Uterus (tissue), 4 donors: ENCODE measurements around the gene GNGT1. TPM values are rescaled to one million over a fixed set of nuclear protein-coding genes. Genes with fewer than 3 reads are reported as not detected.

Source experiments
- DNase-seq, 2 donors: peaks; one replicate each; pipeline ENCODE4 v3.0.0-alpha.2; 2019 to 2020
- H3K27ac ChIP-seq, 2 donors: fragments of 200-600 bp; sonication (generic); 1 replicate in 1 of 2; 2 replicates in 1 of 2; pipeline ENCODE4 v1.5.1; 2016 to 2018
- H3K27me3 ChIP-seq, 2 donors: fragments of 200-600 bp; sonication (generic); one replicate each; pipeline ENCODE4 v1.5.1; 2018 to 2019; ENCODE audit warnings: control low read depth in 1 of 2
- H3K36me3 ChIP-seq, 2 donors: fragments of 200-600 bp; sonication (generic); one replicate each; pipeline ENCODE4 v1.5.1; 2019; ENCODE audit warnings: control low read depth in 1 of 2
- H3K4me1 ChIP-seq, 2 donors: fragments of 200-600 bp; sonication (generic); one replicate each; pipeline ENCODE4 v1.5.1; 2018 to 2019; ENCODE audit warnings: control low read depth in 1 of 2
- H3K4me3 ChIP-seq, 2 donors: fragments of 200-600 bp; sonication (generic); 1 replicate in 1 of 2; 2 replicates in 1 of 2; pipeline ENCODE4 v1.5.1; 2018 to 2019; ENCODE audit warnings: mild to moderate bottlenecking in 1 of 2
- H3K9me3 ChIP-seq, 2 donors: fragments of 200-600 bp; sonication (generic); one replicate each; pipeline ENCODE4 v1.5.1; 2019; ENCODE audit warnings: control low read depth in 1 of 2
- CTCF ChIP-seq, 4 experiments: fragments of 200-600 bp in 2 of 4; fragments of 450-650 bp in 2 of 4; sonication (generic) in 2 of 4; IDR thresholded peaks; one replicate each; pipeline ENCODE4 v1.5.1; 2016 to 2019; ENCODE audit warnings: antibody characterized with exemption in 4 of 4, mild to moderate bottlenecking in 2 of 4, moderate library complexity in 1 of 4
- POLR2A ChIP-seq, 2 donors: fragments of 450-650 bp; IDR thresholded peaks; one replicate each; pipeline ENCODE4 v1.6.1; 2016; ENCODE audit warnings: antibody characterized with exemption in 2 of 2, mild to moderate bottlenecking in 1 of 2, moderate library complexity in 1 of 2
- intact Hi-C: fragments of 100-400 bp; cut with DNase I; formaldehyde crosslinking; loops from one replicate; pipeline ENCODE4 v1.15.1; 2023; ENCODE audit warnings: low total_unique reads
- small RNA-seq: library from RNA; depleted of rRNA; stranded (forward); fragments of <200 nt; gene quantifications from one replicate; pipeline ENCODE3, GENCODE V24; 2016
- total RNA-seq, 4 donors: library from RNA; depleted of rRNA in 3 of 4; stranded (reverse); fragments of >200 nt in 3 of 4; gene quantifications; one replicate each; pipeline versions ENCODE4 v1.1.0 to v1.2.4, GENCODE V29; 2014 to 2023
- donor health status: DM: yes; HTN: yes; CAD: no.

Gene GNGT1
- total RNA-seq, 4 donors from 2014 or later: not detected

GRCh38 chr7:93958216-93958615 is 51.8 kb downstream of the GNGT1 start:
- Histone ChIP-seq H3K4me3 (no peak overlapping the region), H3K27ac (no peak overlapping the region), H3K9me3 (no peaks in the 10 kb centered on the region), H3K36me3 (no peaks in the 10 kb centered on the region), H3K27me3 (no peaks in the 10 kb centered on the region), H3K4me1 (no peaks in the 10 kb centered on the region)
- no peak for DNase-seq
- intact Hi-C loops: no loop called here
- TF ChIP-seq CTCF (IDR thresholded peaks at IDR 0.05) (no peak), POLR2A (IDR thresholded peaks at IDR 0.05) (no peak)

- Histone ChIP-seq H3K4me1 (no peaks in the 10 kb centered on the region), H3K4me3 (no peak overlapping the region), H3K36me3 (no peaks in the 10 kb centered on the region), H3K9me3 (no peaks in the 10 kb centered on the region), H3K27ac (no peak overlapping the region), H3K27me3 (no peaks in the 10 kb centered on the region)
- intact Hi-C loops: no loop called here
- TF ChIP-seq POLR2A (IDR thresholded peaks at IDR 0.05) (no peak), CTCF (IDR thresholded peaks at IDR 0.05) (no peak)
- no peak for DNase-seq
Measured at GRCh38 chr7:93958651-93959050, 52.3 kb downstream of the GNGT1 start.

Small RNAs within 50 kb of the gene (small RNA-seq; reads per million reads assigned to genes)
- gene AC002076.2: not detected

Other genes with a start within 250 kb of the GNGT1 start
- gene TFPI2, start 15.8 kb upstream of the GNGT1 start, total RNA-seq: 10 to 100 TPM in 2 of 4 donors, 1 to 10 TPM in 1, not detected in 1; 6.2 to 15.1 (median 10.5) TPM
- 10 to 100 TPM; 33.0 to 75.9 (median 49.0) TPM for gene GNG11, start 15.2 kb downstream of the GNGT1 start, total RNA-seq
- 10 to 100 TPM; 10.3 to 74.5 (median 18.6) TPM for gene BET1, start 97.8 kb downstream of the GNGT1 start, total RNA-seq